HCT116 (cell line): ENCODE data around the gene ALDH1A1. TPM values are rescaled to one million over a fixed set of nuclear protein-coding genes. Genes with fewer than 3 reads are reported as not detected.

ENCODE experiments used
- ATAC-seq: fragments of 200-7000 bp; cut with Tn5 transposase; 2 replicates; pipeline ENCODE4 v1.9.1; 2020; ENCODE audit warnings: mild to moderate bottlenecking, moderate library complexity
- BruUV-seq: library from RNA; stranded (reverse); fragments of 400-500 nt; replicated peaks from 2 replicates; lab custom pipeline; 2021; lab: Mats Ljungman, UMichigan
- CTCF ChIA-PET: fragments of 300-600 bp; sonication (Branson Sonifier 250); formaldehyde crosslinking; loops from one replicate; lab custom pipeline; 2021; ENCODE audit warnings: antibody characterized with exemption; lab: Charles Lee
- POLR2A ChIA-PET: fragments of 300-600, 350-600 bp; sonication (Branson Sonifier 250); formaldehyde crosslinking; loops from one replicate; lab custom pipeline; 2021; ENCODE audit warnings: antibody characterized with exemption; lab: Charles Lee
- RAD21 ChIA-PET, 2 experiments: fragments of 300-600 bp; sonication (Branson Sonifier 250); formaldehyde crosslinking; loops; one replicate each; lab custom pipeline; 2023; ENCODE audit warnings: low total read pairs in 2 of 2; ENCODE audit not compliant: uncharacterized antibody in 2 of 2, unreplicated experiment in 2 of 2, low non-redundant PET in 1 of 2; lab: Charles Lee
- DNase-seq: peaks from one replicate; pipeline ENCODE4 v3.0.0-alpha.2; 2010; ENCODE audit warnings: low read depth, low spot score
- H2AFZ ChIP-seq: fragments of 200-600 bp; shearing (Covaris generic), sonication (generic); 2 replicates; pipeline ENCODE4 v1.6.1; 2017; ENCODE audit warnings: low read depth, mixed run types, mixed read lengths, antibody characterized with exemption, low read length; ENCODE audit not compliant: poor library complexity, severe bottlenecking
- H3K27ac ChIP-seq: 2 replicates; pipeline ENCODE4 v1.5.1; 2012; ENCODE audit warnings: low read depth, low read length
- H3K27me3 ChIP-seq: fragments of 200-600 bp; sonication (generic); 2 replicates; pipeline ENCODE4 v1.6.1; 2016; ENCODE audit warnings: mixed run types, low read length, mixed read lengths; ENCODE audit not compliant: insufficient read depth
- H3K36me3 ChIP-seq, 2 experiments: fragments of 200-500 bp in 1 of 2; fragments of 200-600 bp in 1 of 2; sonication (Bioruptor generic) in 1 of 2; sonication (generic) in 1 of 2; 2 replicates each; pipeline versions ENCODE4 v1.5.1 to v1.6.1; 2014 to 2016; ENCODE audit warnings: low read length in 2 of 2, inconsistent platforms in 1 of 2, mixed read lengths in 1 of 2, mixed run types in 1 of 2; ENCODE audit not compliant: insufficient read depth in 2 of 2, control insufficient read depth in 1 of 2
- H3K4me1 ChIP-seq, 2 experiments: fragments of 200-600 bp in 1 of 2; sonication (generic) in 1 of 2; 2 replicates each; pipeline versions ENCODE4 v1.5.1 to v1.6.1; 2012 to 2017; ENCODE audit warnings: low read length in 2 of 2, inconsistent platforms in 1 of 2, mild to moderate bottlenecking in 1 of 2, mixed read lengths in 1 of 2, mixed run types in 1 of 2, moderate library complexity in 1 of 2; ENCODE audit not compliant: insufficient read depth in 2 of 2, control insufficient read depth in 1 of 2
- H3K4me2 ChIP-seq: fragments of 200-600 bp; sonication (generic); 2 replicates; pipeline ENCODE4 v1.6.1; 2017; ENCODE audit warnings: mixed run types, low read length, mixed read lengths
- H3K4me3 ChIP-seq, 2 experiments: fragments of 200-600 bp in 1 of 2; sonication (generic) in 1 of 2; replicated peaks in 1 of 2; 2 replicates each; pipeline ENCODE4 v1.5.1; 2011 to 2016; ENCODE audit warnings: low read length in 2 of 2, control low read depth in 1 of 2, low read depth in 1 of 2, mild to moderate bottlenecking in 1 of 2, mixed read lengths in 1 of 2, mixed run types in 1 of 2
- H3K79me2 ChIP-seq: fragments of 200-600 bp; sonication (generic); 2 replicates; pipeline ENCODE4 v1.6.1; 2017; ENCODE audit warnings: mild to moderate bottlenecking, mixed run types, low read length, moderate library complexity, mixed read lengths; ENCODE audit not compliant: insufficient read depth
- H3K9ac ChIP-seq: fragments of 200-600 bp; sonication (generic); 2 replicates; pipeline ENCODE4 v1.6.1; 2016; ENCODE audit warnings: low read length, mixed read lengths
- H3K9me2 ChIP-seq: fragments of 200-600 bp; sonication (generic), shearing (Covaris generic); 2 replicates; pipeline ENCODE4 v1.6.1; 2017; ENCODE audit warnings: mixed run types, mild to moderate bottlenecking, moderate library complexity; ENCODE audit not compliant: insufficient read depth
- H3K9me3 ChIP-seq, 2 experiments: fragments of 200-500 bp in 1 of 2; fragments of 200-600 bp in 1 of 2; sonication (Bioruptor generic) in 1 of 2; sonication (generic) in 1 of 2; 2 replicates each; pipeline ENCODE4 v1.6.1; 2014 to 2017; ENCODE audit warnings: low read length in 2 of 2, mixed read lengths in 2 of 2, inconsistent platforms in 1 of 2, low read depth in 1 of 2, mild to moderate bottlenecking in 1 of 2, mixed run types in 1 of 2, moderate library complexity in 1 of 2; ENCODE audit not compliant: control insufficient read depth in 1 of 2, insufficient read depth in 1 of 2
- H4K20me1 ChIP-seq: fragments of 200-600 bp; sonication (generic), shearing (Covaris generic); 2 replicates; pipeline ENCODE4 v1.6.1; 2017; ENCODE audit warnings: mixed run types, mild to moderate bottlenecking, moderate library complexity; ENCODE audit not compliant: insufficient read depth
- EZH2phosphoT487 ChIP-seq: fragments of 200-600 bp; IDR thresholded peaks from 2 replicates; pipeline ENCODE4 v1.6.1; 2018; ENCODE audit warnings: antibody characterized with exemption, borderline replicate concordance
- JUND ChIP-seq: IDR thresholded peaks from 2 replicates; pipeline ENCODE4 v1.6.1; 2012
- RAD21 ChIP-seq: IDR thresholded peaks from 2 replicates; pipeline ENCODE4 v1.6.1; 2012; ENCODE audit warnings: low read depth, mild to moderate bottlenecking
- YY1 ChIP-seq: IDR thresholded peaks from 2 replicates; pipeline ENCODE4 v1.6.1; 2011; ENCODE audit warnings: low read length, low read depth, moderate library complexity, mild to moderate bottlenecking; ENCODE audit not compliant: insufficient replicate concordance; ENCODE audit errors: extremely low read depth
- ZFX ChIP-seq: fragments of 450-650 bp; IDR thresholded peaks from 2 replicates; pipeline ENCODE4 v1.6.1; 2017
- intact Hi-C: fragments of 100-400 bp; cut with micrococcal nuclease; formaldehyde crosslinking; loops from 2 replicates; pipeline ENCODE4 v1.10.0; 2022
- total RNA-seq: library from RNA; stranded (reverse); gene quantifications from one replicate; pipeline ENCODE4 v1.2.1, GENCODE V29; 2021; ENCODE audit not compliant: unreplicated experiment
- TF ChIP-seq, protein P1 (sequence below): IDR thresholded peaks from 2 replicates; pipeline ENCODE4 v1.6.1; 2012; ENCODE audit warnings: low read depth

The ALDH1A1 gene
- total RNA-seq, 1 experiment from 2014 or later = 0.44 TPM

- intact Hi-C loops = no loop called here
- Histone ChIP-seq H3K4me1 (no peaks in the 10 kb centered on the region), H4K20me1 (no peaks in the 10 kb centered on the region)
Observed at GRCh38 chr9:72980183-72980582, 27.3 kb upstream of the ALDH1A1 start.

More at GRCh38 chr9:72980183-72980582, 27.3 kb upstream of the ALDH1A1 start:
- RAD21 ChIA-PET = no interaction called here
- Histone ChIP-seq H3K9me3 (no peaks in the 10 kb centered on the region), H3K27me3 (no peaks in the 10 kb centered on the region), H3K9me2 (no peaks in the 10 kb centered on the region), H2AFZ (no peak overlapping the region), H3K9ac (no peak overlapping the region), H3K4me2 (no peak overlapping the region), H3K36me3 (no peaks in the 10 kb centered on the region), H3K4me3 (no peak overlapping the region), H3K27ac (no peak overlapping the region), H3K79me2 (no peaks in the 10 kb centered on the region)
- BruUV-seq = no TSS peak
- TF ChIP-seq, protein P1, sequence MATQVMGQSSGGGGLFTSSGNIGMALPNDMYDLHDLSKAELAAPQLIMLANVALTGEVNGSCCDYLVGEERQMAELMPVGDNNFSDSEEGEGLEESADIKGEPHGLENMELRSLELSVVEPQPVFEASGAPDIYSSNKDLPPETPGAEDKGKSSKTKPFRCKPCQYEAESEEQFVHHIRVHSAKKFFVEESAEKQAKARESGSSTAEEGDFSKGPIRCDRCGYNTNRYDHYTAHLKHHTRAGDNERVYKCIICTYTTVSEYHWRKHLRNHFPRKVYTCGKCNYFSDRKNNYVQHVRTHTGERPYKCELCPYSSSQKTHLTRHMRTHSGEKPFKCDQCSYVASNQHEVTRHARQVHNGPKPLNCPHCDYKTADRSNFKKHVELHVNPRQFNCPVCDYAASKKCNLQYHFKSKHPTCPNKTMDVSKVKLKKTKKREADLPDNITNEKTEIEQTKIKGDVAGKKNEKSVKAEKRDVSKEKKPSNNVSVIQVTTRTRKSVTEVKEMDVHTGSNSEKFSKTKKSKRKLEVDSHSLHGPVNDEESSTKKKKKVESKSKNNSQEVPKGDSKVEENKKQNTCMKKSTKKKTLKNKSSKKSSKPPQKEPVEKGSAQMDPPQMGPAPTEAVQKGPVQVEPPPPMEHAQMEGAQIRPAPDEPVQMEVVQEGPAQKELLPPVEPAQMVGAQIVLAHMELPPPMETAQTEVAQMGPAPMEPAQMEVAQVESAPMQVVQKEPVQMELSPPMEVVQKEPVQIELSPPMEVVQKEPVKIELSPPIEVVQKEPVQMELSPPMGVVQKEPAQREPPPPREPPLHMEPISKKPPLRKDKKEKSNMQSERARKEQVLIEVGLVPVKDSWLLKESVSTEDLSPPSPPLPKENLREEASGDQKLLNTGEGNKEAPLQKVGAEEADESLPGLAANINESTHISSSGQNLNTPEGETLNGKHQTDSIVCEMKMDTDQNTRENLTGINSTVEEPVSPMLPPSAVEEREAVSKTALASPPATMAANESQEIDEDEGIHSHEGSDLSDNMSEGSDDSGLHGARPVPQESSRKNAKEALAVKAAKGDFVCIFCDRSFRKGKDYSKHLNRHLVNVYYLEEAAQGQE = no peak
- TF ChIP-seq RAD21 = no peak
- no peak for TF ChIP-seq JUND
- TF ChIP-seq YY1 = no peak
- TF ChIP-seq ZFX = no peak
- TF ChIP-seq EZH2phosphoT487 = no peak
- POLR2A ChIA-PET = no interaction called here
- CTCF ChIA-PET = no interaction called here
- no peak for ATAC-seq
- no peak for DNase-seq
